GM10266 (cell line): ENCODE measurements around the gene TOX4.

Source experiments
- DNase-seq: peaks from one replicate; pipeline ENCODE4 v3.0.0; 2012; ENCODE audit errors: extremely low spot score
- TF ChIP-seq, protein P1 (sequence below): IDR thresholded peaks from 2 replicates; pipeline ENCODE4 v1.5.1; 2012; ENCODE audit warnings: mild to moderate bottlenecking, low read depth; ENCODE audit not compliant: control insufficient read depth, insufficient read depth; ENCODE audit errors: missing control alignments

The TOX4 gene

DNA sequence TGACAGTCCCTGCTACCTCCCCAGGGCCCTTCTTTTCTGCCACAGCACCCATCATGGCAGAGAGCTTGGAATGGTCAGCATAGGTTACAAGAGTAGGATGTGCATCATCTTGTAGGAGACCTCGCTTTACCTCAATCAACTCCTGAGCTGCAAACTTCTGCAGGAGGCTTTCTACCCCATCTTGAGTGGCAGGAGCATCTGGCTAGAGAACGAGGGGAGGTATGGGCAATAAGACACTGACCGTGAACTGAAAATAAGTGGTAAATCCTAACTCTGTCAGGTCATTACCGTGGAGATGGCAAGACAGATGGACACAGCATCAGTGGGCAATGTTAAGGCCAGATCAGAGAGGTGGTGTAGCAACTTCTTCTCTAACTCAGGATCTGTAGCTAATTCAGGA, 26.4 kb downstream of the TOX4 start:
- TF ChIP-seq, protein P1, sequence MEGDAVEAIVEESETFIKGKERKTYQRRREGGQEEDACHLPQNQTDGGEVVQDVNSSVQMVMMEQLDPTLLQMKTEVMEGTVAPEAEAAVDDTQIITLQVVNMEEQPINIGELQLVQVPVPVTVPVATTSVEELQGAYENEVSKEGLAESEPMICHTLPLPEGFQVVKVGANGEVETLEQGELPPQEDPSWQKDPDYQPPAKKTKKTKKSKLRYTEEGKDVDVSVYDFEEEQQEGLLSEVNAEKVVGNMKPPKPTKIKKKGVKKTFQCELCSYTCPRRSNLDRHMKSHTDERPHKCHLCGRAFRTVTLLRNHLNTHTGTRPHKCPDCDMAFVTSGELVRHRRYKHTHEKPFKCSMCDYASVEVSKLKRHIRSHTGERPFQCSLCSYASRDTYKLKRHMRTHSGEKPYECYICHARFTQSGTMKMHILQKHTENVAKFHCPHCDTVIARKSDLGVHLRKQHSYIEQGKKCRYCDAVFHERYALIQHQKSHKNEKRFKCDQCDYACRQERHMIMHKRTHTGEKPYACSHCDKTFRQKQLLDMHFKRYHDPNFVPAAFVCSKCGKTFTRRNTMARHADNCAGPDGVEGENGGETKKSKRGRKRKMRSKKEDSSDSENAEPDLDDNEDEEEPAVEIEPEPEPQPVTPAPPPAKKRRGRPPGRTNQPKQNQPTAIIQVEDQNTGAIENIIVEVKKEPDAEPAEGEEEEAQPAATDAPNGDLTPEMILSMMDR: no peak
- no peak for DNase-seq

DNA sequence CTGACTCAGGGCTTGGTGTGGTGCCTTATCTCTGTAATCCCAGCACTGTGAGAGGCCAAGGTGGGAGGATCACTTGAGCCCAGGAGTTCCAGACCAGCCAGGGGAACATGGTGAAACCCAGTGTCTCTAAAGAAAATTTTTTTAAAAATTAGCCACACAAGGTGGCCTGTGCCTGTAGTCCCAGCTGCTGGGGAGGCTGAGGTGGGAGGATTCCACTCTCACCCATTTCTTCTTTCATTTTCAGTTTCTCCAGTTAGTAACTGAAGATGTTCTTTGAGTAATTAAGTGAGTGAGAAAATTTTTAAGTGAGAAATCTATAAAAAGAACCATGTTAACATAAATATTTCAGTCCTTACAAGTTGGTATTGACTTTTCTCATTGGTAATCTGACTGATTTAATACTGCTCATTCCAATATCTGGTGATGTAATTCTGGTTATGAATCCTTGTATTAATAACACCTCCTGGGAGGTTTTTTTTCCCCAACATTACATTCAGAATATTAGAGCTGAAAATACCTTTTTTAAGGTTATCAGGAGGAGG, 28.1 kb downstream of the TOX4 start:
- TF ChIP-seq, protein P1: no peak
- peak; percentile 37 for DNase-seq

DNA sequence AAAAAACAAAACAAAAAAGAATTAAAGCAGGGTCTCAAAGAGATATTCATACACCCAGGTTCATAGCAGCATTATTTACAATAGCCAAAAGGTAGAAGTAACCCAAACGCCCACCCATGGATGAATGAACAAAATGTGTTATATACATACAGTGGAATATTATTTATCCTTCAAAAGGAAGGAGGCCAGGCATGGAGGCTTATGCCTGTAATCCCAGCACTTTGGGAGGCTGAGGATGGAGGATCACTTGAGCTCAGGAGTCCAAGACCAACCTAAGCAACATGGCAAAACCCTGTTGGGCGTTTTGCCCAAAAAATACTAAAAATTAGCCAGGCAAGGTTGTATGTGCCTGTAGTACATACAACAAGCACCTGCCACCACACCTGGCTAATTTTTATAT, 29.6 kb downstream of the TOX4 start:
- no peak for DNase-seq

DNA sequence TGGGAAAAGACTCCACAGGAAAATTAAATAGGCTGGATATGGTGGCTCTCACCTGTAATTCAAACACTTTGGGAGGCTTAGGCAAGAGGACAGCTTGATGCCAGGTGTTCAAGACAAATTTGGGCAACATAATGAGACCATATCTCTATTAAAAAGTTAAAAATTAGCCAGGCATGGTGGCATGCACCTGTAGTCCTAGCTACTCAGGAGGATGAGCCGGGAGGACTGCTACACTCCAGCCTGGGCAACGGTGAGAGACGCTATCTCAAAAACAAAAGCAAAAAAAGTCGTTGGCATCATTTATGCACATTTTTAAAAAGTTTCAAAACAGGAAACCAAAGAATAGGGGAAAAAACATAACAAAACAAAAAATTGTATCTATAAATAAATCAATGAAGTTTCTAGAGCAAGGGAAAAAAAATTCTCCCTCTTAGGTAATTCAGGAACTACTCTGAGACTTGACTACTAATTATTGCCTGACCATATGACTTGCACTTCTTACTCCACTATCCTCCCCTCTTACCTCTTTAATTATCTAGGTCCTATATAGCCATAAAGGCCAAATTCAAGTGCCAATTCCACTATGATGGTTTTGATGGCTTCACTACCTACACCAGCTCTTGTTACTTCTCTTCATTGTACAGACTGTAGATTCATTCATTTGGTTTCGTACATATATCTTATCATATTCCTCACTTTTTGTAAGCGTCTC, 32.6 kb downstream of the TOX4 start:
- TF ChIP-seq, protein P1: no peak

More for the DNA sequence above, 29.6 kb downstream of the TOX4 start:
- TF ChIP-seq, protein P1: no peak

DNA sequence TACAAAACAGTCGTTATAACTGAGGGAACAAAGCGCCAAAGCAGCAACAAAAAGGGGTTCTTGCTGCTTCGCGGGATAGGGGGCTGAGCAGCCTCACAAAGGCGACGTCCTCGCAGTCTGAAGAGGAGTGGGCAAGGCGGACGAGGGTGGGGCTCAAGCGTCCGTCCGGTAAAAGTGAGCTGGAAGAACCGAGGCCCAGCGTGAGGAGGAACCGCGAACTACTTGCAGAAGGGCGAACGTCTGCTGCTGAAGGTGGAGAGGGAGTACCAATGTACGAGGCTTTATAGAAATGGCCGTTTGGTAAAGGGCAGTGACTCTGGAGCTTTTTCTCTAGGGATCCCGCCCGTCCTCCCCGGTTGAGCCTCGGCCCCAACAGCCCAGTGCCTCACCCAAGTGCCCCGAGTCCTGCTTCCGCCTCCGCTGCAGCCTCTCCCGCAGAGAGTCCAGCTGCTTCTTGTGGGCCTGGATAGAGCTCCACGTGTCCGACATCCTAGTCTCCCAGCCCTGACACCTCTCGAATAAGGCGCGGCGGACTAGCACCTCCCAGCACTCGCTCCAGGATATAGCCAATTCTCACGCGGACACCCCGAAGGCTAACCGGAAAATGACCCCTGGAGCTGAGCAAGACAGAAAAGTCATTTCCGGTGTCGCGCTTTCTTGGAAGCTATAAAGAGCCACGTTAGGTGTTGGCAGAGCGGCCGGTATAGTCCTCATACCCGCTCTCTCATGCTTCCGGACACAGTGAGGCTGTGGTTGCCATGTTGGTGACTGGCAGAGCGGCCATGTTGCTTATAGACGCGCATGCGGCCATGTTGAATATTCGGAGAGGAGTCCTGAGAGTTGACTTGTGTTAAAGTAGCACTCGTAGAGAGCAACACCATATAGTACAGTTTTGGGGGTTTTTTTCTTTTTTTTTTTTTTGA, 34.0 kb downstream of the TOX4 start, which contains the start of gene METTL3:
Gene METTL3 (minus strand): TSS at position 606 of the 923 bp plus-strand sequence. CDS start 117 bp downstream, at position 489.
- peak; percentile 85 for DNase-seq
- TF ChIP-seq, protein P1: no peak

More for the DNA sequence above, 32.6 kb downstream of the TOX4 start:
- no peak for DNase-seq

DNA sequence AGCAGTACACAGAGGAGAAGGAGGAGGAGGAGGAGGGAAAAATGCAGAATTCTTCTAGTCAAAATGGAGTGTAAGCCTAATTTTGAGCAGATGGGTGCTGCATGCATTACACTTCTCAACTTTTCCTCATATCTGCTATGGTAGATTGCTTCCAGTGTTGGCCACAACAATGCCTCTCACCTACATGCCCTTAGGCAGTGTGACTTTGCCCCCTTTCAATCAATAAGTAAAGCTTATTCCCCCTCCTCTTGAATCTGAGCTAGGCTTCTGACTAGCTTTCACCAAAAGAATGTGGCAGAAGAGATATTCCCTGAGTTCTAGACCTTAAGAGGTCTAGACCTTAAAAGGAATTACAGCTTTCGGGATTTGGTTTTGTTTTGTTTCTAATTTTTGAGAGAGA, 37.3 kb downstream of the TOX4 start:
- no peak for DNase-seq

More for the DNA sequence above, 37.3 kb downstream of the TOX4 start:
- TF ChIP-seq, protein P1: no peak
